ENCODE data around the gene KCTD15. TPM values are rescaled to one million over a fixed set of nuclear protein-coding genes. Genes with fewer than 3 reads are reported as not detected.

The KCTD15 gene
- total RNA-seq, 1 experiment from 2014 or later: 13.8 TPM

DNA sequence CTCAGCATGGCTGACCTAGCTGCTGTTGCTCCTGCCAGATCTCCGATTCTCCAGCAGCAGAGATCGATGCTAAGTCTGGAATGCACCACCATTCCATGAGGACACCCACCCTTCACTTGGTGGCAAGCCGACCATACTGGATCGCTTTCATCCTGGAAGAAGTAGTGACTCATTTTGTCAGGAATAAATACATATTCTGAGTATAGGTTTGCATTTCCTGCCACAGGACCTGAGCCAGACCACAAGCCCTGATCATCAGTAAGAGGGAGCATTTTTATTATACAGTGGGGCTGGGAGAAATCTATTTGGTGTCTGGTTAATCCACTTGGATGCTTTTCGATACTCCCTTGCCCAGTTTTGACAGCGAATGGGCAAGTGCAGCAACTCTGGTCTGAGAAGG lies 10.9 kb upstream of the KCTD15 start:
- no peaks in the 10 kb centered on the region for H4K20me1 ChIP-seq (ENCODE audit: insufficient read depth)
- no peaks in the 10 kb centered on the region for H3K36me3 ChIP-seq (ENCODE audit: low read depth)
- no TSS peak for BruUV-seq (replicated peaks)
- no peak overlapping the region for H2AFZ ChIP-seq
- no peak for DNase-seq
- intact Hi-C loops (cut with micrococcal nuclease; ENCODE audit: unreplicated experiment): no loop called here
- H3K4me1 ChIP-seq (replicated peaks; ENCODE audit: insufficient read depth): no peaks in the 10 kb centered on the region
- no peak overlapping the region for H3K4me2 ChIP-seq
- no peak overlapping the region for H3K4me3 ChIP-seq
- POLR2A ChIA-PET (ENCODE audit: unreplicated experiment): no interaction called here
- H3K79me2 ChIP-seq (ENCODE audit: low read depth): no peaks in the 10 kb centered on the region
- no peaks in the 10 kb centered on the region for H3F3A ChIP-seq (ENCODE audit: insufficient read depth, low read depth)
- TF ChIP-seq, protein P1, sequence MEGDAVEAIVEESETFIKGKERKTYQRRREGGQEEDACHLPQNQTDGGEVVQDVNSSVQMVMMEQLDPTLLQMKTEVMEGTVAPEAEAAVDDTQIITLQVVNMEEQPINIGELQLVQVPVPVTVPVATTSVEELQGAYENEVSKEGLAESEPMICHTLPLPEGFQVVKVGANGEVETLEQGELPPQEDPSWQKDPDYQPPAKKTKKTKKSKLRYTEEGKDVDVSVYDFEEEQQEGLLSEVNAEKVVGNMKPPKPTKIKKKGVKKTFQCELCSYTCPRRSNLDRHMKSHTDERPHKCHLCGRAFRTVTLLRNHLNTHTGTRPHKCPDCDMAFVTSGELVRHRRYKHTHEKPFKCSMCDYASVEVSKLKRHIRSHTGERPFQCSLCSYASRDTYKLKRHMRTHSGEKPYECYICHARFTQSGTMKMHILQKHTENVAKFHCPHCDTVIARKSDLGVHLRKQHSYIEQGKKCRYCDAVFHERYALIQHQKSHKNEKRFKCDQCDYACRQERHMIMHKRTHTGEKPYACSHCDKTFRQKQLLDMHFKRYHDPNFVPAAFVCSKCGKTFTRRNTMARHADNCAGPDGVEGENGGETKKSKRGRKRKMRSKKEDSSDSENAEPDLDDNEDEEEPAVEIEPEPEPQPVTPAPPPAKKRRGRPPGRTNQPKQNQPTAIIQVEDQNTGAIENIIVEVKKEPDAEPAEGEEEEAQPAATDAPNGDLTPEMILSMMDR (conservative IDR thresholded peaks at IDR 0.05): no peak
- no peak for TF ChIP-seq EZH2 (IDR thresholded peaks at IDR 0.05; ENCODE audit: low read depth)
- H3K9me3 ChIP-seq (ENCODE audit: insufficient read depth, low read depth): no peaks in the 10 kb centered on the region
- CTCF ChIA-PET: no interaction called here
- no peak overlapping the region for H3K27ac ChIP-seq
- peaks cover 92% of the 10 kb centered on the region for H3K27me3 ChIP-seq (ENCODE audit: insufficient read depth, low read depth)
- no peaks in the 10 kb centered on the region for H3K9me2 ChIP-seq (ENCODE audit: insufficient read depth)

DNA sequence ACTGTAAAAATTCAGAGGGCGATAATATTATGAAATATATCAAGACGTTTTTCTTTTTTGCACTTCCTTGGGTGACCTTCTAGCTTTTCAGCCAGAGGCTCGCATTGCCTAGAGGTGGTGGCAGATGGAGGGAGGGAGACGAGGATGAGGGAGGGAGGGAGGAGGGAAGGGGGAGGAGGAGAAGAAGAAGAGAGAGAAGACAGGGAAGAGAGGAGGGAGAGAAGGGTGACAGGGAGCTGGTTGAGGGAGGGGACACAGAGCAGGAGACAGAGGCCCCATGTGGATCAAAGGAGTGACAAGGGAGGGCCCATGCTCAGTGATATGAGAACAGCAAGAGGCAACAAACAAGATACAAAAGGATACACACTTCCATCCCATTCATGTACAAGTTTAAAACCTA lies 8.0 kb upstream of the KCTD15 start:
- no peak for TF ChIP-seq EZH2 (IDR thresholded peaks at IDR 0.05; ENCODE audit: low read depth)
- TF ChIP-seq, protein P1 (conservative IDR thresholded peaks at IDR 0.05): no peak
- H3K27ac ChIP-seq: no peak overlapping the region
- no TSS peak for BruUV-seq (replicated peaks)
- intact Hi-C loops (cut with micrococcal nuclease; ENCODE audit: unreplicated experiment): no loop called here
- H3K27me3 ChIP-seq (ENCODE audit: insufficient read depth, low read depth): peaks cover 80% of the 10 kb centered on the region
- no peaks in the 10 kb centered on the region for H3K9me3 ChIP-seq (ENCODE audit: insufficient read depth, low read depth)
- POLR2A ChIA-PET (ENCODE audit: unreplicated experiment): no interaction called here
- H3K4me2 ChIP-seq: no peak overlapping the region
- no peak for DNase-seq
- H3K79me2 ChIP-seq (ENCODE audit: low read depth): no peaks in the 10 kb centered on the region
- H3K4me1 ChIP-seq (replicated peaks; ENCODE audit: insufficient read depth): no peaks in the 10 kb centered on the region
- no peaks in the 10 kb centered on the region for H3K9me2 ChIP-seq (ENCODE audit: insufficient read depth)
- H3K4me3 ChIP-seq: no peak overlapping the region
- H2AFZ ChIP-seq: no peak overlapping the region
- no peaks in the 10 kb centered on the region for H4K20me1 ChIP-seq (ENCODE audit: insufficient read depth)
- H3K36me3 ChIP-seq (ENCODE audit: low read depth): no peaks in the 10 kb centered on the region
- no peaks in the 10 kb centered on the region for H3F3A ChIP-seq (ENCODE audit: insufficient read depth, low read depth)
- CTCF ChIA-PET: no interaction called here

DNA sequence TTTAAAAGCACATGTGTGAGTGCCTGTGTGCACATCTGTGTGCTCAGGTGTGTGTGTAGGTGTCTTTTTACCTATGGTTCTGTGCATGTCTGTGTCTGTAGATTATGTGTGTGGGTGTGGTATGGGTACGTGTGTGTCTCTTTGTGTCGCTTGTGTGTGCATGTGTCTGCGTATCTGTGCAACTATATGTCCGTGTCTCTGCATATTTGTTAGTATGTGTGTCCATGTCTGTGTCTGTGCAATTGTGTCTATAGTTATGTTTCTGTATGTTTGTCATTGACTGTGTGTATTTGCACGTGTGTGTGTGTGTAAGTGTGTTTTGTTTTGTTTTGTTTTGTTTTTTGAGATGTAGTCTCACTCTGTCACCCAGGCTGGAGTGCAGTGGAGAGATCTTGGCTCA lies 7.3 kb upstream of the KCTD15 start:
- BruUV-seq (replicated peaks): no TSS peak

More for the DNA sequence above, 7.3 kb upstream of the KCTD15 start:
- H4K20me1 ChIP-seq (ENCODE audit: insufficient read depth): no peaks in the 10 kb centered on the region
- no peak overlapping the region for H3K4me3 ChIP-seq
- H3K4me1 ChIP-seq (replicated peaks; ENCODE audit: insufficient read depth): no peaks in the 10 kb centered on the region
- POLR2A ChIA-PET (ENCODE audit: unreplicated experiment): no interaction called here
- no peak for TF ChIP-seq EZH2 (IDR thresholded peaks at IDR 0.05; ENCODE audit: low read depth)
- TF ChIP-seq, protein P1 (conservative IDR thresholded peaks at IDR 0.05): no peak
- no peaks in the 10 kb centered on the region for H3F3A ChIP-seq (ENCODE audit: insufficient read depth, low read depth)
- intact Hi-C loops (cut with micrococcal nuclease; ENCODE audit: unreplicated experiment): no loop called here
- no peaks in the 10 kb centered on the region for H3K79me2 ChIP-seq (ENCODE audit: low read depth)
- H3K27ac ChIP-seq: no peak overlapping the region
- no peak overlapping the region for H3K4me2 ChIP-seq
- peaks cover 74% of the 10 kb centered on the region for H3K27me3 ChIP-seq (ENCODE audit: insufficient read depth, low read depth)
- no peaks in the 10 kb centered on the region for H3K9me3 ChIP-seq (ENCODE audit: insufficient read depth, low read depth)
- DNase-seq: no peak
- no peaks in the 10 kb centered on the region for H3K36me3 ChIP-seq (ENCODE audit: low read depth)
- H2AFZ ChIP-seq: no peak overlapping the region
- CTCF ChIA-PET: no interaction called here
- H3K9me2 ChIP-seq (ENCODE audit: insufficient read depth): no peaks in the 10 kb centered on the region
